Kidney (tissue), 14 donors: ENCODE measurements around the gene KNTC1. TPM values are rescaled to one million over a fixed set of nuclear protein-coding genes. Genes with fewer than 3 reads are reported as not detected.
"Not testable (repeated sequence)": the region's sequence is repeated elsewhere in the genome, so short reads cannot be mapped to it uniquely, and the experiment has no call there.

Experiments used
- DNase-seq, 5 donors: peaks; one replicate each; pipeline ENCODE4 v3.0.0-alpha.2; 2013 to 2020
- FAIRE-seq: peaks from 2 replicates; lab custom pipeline; 2012; peaks lifted over from hg19 to GRCh38; lab: Jason Lieb, UNC
- H3K27ac ChIP-seq, 2 donors: one replicate each; pipeline ENCODE4 v1.7.0; 2013; ENCODE audit warnings: low read depth in 2 of 2, low read length in 2 of 2, inconsistent platforms in 1 of 2
- H3K27me3 ChIP-seq: one replicate; pipeline ENCODE4 v1.7.1; 2013; ENCODE audit warnings: low read length, inconsistent platforms; ENCODE audit not compliant: control insufficient read depth, insufficient read depth
- H3K36me3 ChIP-seq, 3 donors: one replicate each; pipeline versions ENCODE4 v1.7.0 to v1.7.1; 2013; ENCODE audit warnings: low read length in 3 of 3, control low read depth in 1 of 3, inconsistent platforms in 1 of 3; ENCODE audit not compliant: insufficient read depth in 3 of 3, control insufficient read depth in 2 of 3
- H3K4me1 ChIP-seq, 3 donors: one replicate each; pipeline versions ENCODE4 v1.7.0 to v1.7.1; 2013; ENCODE audit warnings: low read length in 3 of 3, inconsistent platforms in 1 of 3, low read depth in 1 of 3; ENCODE audit not compliant: control insufficient read depth in 2 of 3, insufficient read depth in 2 of 3
- H3K4me3 ChIP-seq, 3 donors: one replicate each; pipeline versions ENCODE4 v1.7.0 to v1.8.1; 2013; ENCODE audit warnings: low read length in 3 of 3, control low read depth in 1 of 3, inconsistent platforms in 1 of 3
- H3K9ac ChIP-seq, 3 donors: one replicate each; pipeline versions ENCODE4 v1.7.0 to v1.7.1; 2013; ENCODE audit warnings: low read length in 3 of 3, control low read depth in 1 of 3, inconsistent platforms in 1 of 3
- H3K9me3 ChIP-seq, 3 donors: one replicate each; pipeline versions ENCODE4 v1.7.0 to v1.7.1; 2013; ENCODE audit warnings: low read length in 3 of 3, control low read depth in 1 of 3, inconsistent platforms in 1 of 3; ENCODE audit not compliant: control insufficient read depth in 2 of 3, insufficient read depth in 1 of 3
- intact Hi-C: fragments of 100-400 bp; cut with DNase I; formaldehyde crosslinking; loops from one replicate; pipeline ENCODE4 v1.11.1; 2022
- polyA plus RNA-seq: library from polyadenylated mRNA; stranded (reverse); fragments of 350-450 nt; fragmentation: Illumina TruSeq; extraction: RNeasy Lipid Tissue Mini Kit (QIAGEN cat#74804); gene quantifications from one replicate; pipeline ENCODE4 v1.2.3, GENCODE V29; 2014; ENCODE audit warnings: low read depth, low replicate concordance; ENCODE audit not compliant: insufficient read depth
- total RNA-seq: library from RNA; stranded (reverse); fragmentation: NEBNext Ultra II Directional; extraction: Animal tissue kit (Norgen Biotek cat#: 25700); gene quantifications from one replicate; pipeline ENCODE4 v1.2.1, GENCODE V29; 2021
- TF ChIP-seq, protein P1 (sequence below): IDR thresholded peaks from 3 replicates; pipeline ENCODE4 v1.5.1; 2012; ENCODE audit warnings: mild to moderate bottlenecking, moderate library complexity, borderline replicate concordance; ENCODE audit not compliant: insufficient read depth; ENCODE audit errors: extremely low read depth
- donor health status: control.
- donor health status: control.
- donor health status: control.
- donor health status: control.
- donor health status: control.
- donor health status: DM: yes; HTN: yes; CAD: no.
- donor health status: Normal renal cell carcinoma (clear cell type).

KNTC1 gene
- total and polyA plus RNA-seq, 2 donors from 2014 or later: 4.3 to 12.6 TPM

- intact Hi-C loops: no loop called here
- no peaks in the 10 kb centered on the region for H3K36me3 ChIP-seq
- TF ChIP-seq, protein P1, sequence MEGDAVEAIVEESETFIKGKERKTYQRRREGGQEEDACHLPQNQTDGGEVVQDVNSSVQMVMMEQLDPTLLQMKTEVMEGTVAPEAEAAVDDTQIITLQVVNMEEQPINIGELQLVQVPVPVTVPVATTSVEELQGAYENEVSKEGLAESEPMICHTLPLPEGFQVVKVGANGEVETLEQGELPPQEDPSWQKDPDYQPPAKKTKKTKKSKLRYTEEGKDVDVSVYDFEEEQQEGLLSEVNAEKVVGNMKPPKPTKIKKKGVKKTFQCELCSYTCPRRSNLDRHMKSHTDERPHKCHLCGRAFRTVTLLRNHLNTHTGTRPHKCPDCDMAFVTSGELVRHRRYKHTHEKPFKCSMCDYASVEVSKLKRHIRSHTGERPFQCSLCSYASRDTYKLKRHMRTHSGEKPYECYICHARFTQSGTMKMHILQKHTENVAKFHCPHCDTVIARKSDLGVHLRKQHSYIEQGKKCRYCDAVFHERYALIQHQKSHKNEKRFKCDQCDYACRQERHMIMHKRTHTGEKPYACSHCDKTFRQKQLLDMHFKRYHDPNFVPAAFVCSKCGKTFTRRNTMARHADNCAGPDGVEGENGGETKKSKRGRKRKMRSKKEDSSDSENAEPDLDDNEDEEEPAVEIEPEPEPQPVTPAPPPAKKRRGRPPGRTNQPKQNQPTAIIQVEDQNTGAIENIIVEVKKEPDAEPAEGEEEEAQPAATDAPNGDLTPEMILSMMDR: no peak
- H3K9ac ChIP-seq: no peak overlapping the region
- no peak overlapping the region for H3K4me3 ChIP-seq
- H3K9me3 ChIP-seq: no peaks in the 10 kb centered on the region
- no peaks in the 10 kb centered on the region for H3K4me1 ChIP-seq
- FAIRE-seq: no peak
- no peak for DNase-seq
- no peak overlapping the region for H3K27ac ChIP-seq
- H3K27me3 ChIP-seq: no peaks in the 10 kb centered on the region
Observed at GRCh38 chr12:122646517-122647217, 119.6 kb downstream of the KNTC1 start.

GRCh38 chr12:122651520-122652224 is 124.6 kb downstream of the KNTC1 start:
- H3K27me3 ChIP-seq: no peaks in the 10 kb centered on the region
- no peak for FAIRE-seq
- DNase-seq: no peak
- TF ChIP-seq, protein P1: no peak
- no peak overlapping the region for H3K4me3 ChIP-seq
- no peaks in the 10 kb centered on the region for H3K9me3 ChIP-seq
- H3K36me3 ChIP-seq: no peaks in the 10 kb centered on the region
- intact Hi-C loops: no loop called here
- no peaks in the 10 kb centered on the region for H3K4me1 ChIP-seq
- H3K27ac ChIP-seq: no peak overlapping the region
- no peak overlapping the region for H3K9ac ChIP-seq

- intact Hi-C loops, FAIRE-seq: not testable (repeated sequence)
Observed at GRCh38 chr12:122653291-122653690, 126.2 kb downstream of the KNTC1 start.

DNA sequence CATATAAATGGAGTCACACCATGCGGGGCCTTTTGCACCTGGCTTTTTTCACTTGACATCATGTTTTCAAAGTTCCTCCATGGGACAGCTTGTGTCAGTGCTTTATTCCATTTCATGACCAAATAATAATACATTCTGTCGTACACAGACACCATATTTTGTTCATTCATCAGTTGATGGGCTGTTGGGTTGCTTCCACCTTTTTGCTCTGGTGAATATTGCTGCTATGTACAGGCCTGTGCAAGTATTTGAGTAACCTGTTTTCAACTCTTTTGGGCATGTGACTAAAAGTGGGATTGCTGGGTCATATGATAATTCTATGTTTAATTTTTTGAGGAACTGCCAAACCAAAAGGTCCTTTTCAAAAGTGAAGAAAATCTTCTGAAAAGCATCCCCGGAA is 129.2 kb downstream of the KNTC1 start:
- Histone ChIP-seq H3K36me3 (no peaks in the 10 kb centered on the region), H3K27me3 (no peaks in the 10 kb centered on the region), H3K9ac (no peak overlapping the region), H3K9me3 (no peaks in the 10 kb centered on the region), H3K4me3 (no peak overlapping the region), H3K4me1 (peaks cover 0 to 2% (median 0%) of the 10 kb centered on the region in 3 donors), H3K27ac (no peak overlapping the region)
- no peak for FAIRE-seq
- no peak for DNase-seq
- intact Hi-C loops: no loop called here
- TF ChIP-seq, protein P1: no peak

More at GRCh38 chr12:122653291-122653690, 126.2 kb downstream of the KNTC1 start:
- not testable (repeated sequence) for H3K36me3 ChIP-seq, H3K27me3 ChIP-seq, H3K27ac ChIP-seq, H3K4me3 ChIP-seq, H3K9ac ChIP-seq, H3K4me1 ChIP-seq, DNase-seq, H3K9me3 ChIP-seq
